Suprapubic skin (tissue), 3 donors: ENCODE data around the gene NDUFB11.

Experiments used
- CTCF ChIP-seq, 2 donors: fragments of 200-600 bp in 1 of 2; fragments of 450-650 bp in 1 of 2; sonication (generic) in 1 of 2; IDR thresholded peaks; one replicate each; pipeline ENCODE4 v1.5.1; 2016 to 2019; ENCODE audit warnings: antibody characterized with exemption in 2 of 2, mild to moderate bottlenecking in 1 of 2, moderate library complexity in 1 of 2
- EP300 ChIP-seq: sonication (generic); formaldehyde crosslinking; IDR thresholded peaks from one replicate; pipeline ENCODE4 v1.6.1; 2017; ENCODE audit warnings: antibody characterized with exemption
- POLR2A ChIP-seq, 2 donors: fragments of 450-650 bp; IDR thresholded peaks; one replicate each; pipeline ENCODE4 v1.6.1; 2017; ENCODE audit warnings: antibody characterized with exemption in 2 of 2, mild to moderate bottlenecking in 2 of 2, moderate library complexity in 2 of 2

DNA sequence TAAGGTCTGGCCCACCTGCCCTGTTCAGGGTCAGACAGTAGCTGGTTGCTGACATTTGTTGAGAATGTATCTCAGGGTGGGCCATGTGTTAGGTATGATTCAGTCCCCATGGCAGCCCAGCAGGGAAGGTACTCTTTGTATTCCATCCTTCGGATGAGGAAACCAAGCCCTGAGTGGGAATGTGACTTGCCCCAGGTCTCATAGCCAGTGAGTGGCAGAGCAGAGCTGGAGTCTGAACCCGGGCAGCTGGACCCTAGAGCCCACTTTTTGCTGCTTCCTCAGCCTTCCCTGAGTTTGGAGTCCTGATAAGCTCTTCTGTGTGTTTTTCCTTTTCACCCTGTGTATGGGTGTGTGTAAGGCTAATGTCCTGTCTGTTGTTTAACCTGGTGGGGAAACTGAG is 27.5 kb upstream of the NDUFB11 start:
- no peak for TF ChIP-seq CTCF (IDR thresholded peaks at IDR 0.05)
- TF ChIP-seq POLR2A (IDR thresholded peaks at IDR 0.05), result no peak
- no peak for TF ChIP-seq EP300
